CD4-positive, alpha-beta T cell treated with Interleukin-15 for 4 hours (primary cell): ENCODE data around the gene PDCD4.

ENCODE experiments used
- DNase-seq: peaks from one replicate; pipeline ENCODE4 v3.0.0-alpha.2; 2020; ENCODE audit warnings: low spot score

The PDCD4 gene

GRCh38 chr10:110842326-110842904 is 29.3 kb upstream of the PDCD4 start:
- DNase-seq, result no peak

GRCh38 chr10:110843031-110843430 is 28.7 kb upstream of the PDCD4 start:
- peak; percentile 56 for DNase-seq

GRCh38 chr10:110843796-110844616 is 27.7 kb upstream of the PDCD4 start:
- DNase-seq, result no peak

GRCh38 chr10:110844617-110844881 is 27.2 kb upstream of the PDCD4 start:
- DNase-seq, result no peak

GRCh38 chr10:110845192-110845755 is 26.5 kb upstream of the PDCD4 start:
- no peak for DNase-seq

GRCh38 chr10:110845756-110846620 is 25.7 kb upstream of the PDCD4 start:
- no peak for DNase-seq

GRCh38 chr10:110847374-110847773 is 24.4 kb upstream of the PDCD4 start:
- no peak for DNase-seq

GRCh38 chr10:110848106-110848505 is 23.6 kb upstream of the PDCD4 start:
- no peak for DNase-seq

- DNase-seq, result no peak
Measured at GRCh38 chr10:110850099-110850498, 21.6 kb upstream of the PDCD4 start.

GRCh38 chr10:110851020-110851612 is 20.6 kb upstream of the PDCD4 start:
- no peak for DNase-seq

GRCh38 chr10:110852255-110852896 is 19.4 kb upstream of the PDCD4 start:
- peak; percentile 41 for DNase-seq

GRCh38 chr10:110852947-110853346 is 18.8 kb upstream of the PDCD4 start:
- no peak for DNase-seq

GRCh38 chr10:110853921-110854605 is 17.7 kb upstream of the PDCD4 start:
- no peak for DNase-seq

- no peak for DNase-seq
Measured at GRCh38 chr10:110857265-110858171, 14.2 kb upstream of the PDCD4 start.

- no peak for DNase-seq
Measured at GRCh38 chr10:110858297-110858934, 13.3 kb upstream of the PDCD4 start.

- no peak for DNase-seq
Measured at GRCh38 chr10:110859206-110859972, 12.3 kb upstream of the PDCD4 start.

- DNase-seq, result no peak
Measured at GRCh38 chr10:110859973-110860376, 11.8 kb upstream of the PDCD4 start.

GRCh38 chr10:110860576-110861241 is 11.0 kb upstream of the PDCD4 start:
- DNase-seq, result peak; percentile 70
